ENCODE results near the gene TMEM260.

GRCh38 chr14:56559182-56559581 lies 20.4 kb upstream of the TMEM260 start:
- TF ChIP-seq RAD21 (IDR thresholded peaks at IDR 0.05; ENCODE audit: low read length): no peak
- TF ChIP-seq TAF1 (IDR thresholded peaks at IDR 0.05; ENCODE audit: borderline replicate concordance, low read depth, low read length): no peak
- TF ChIP-seq POLR2AphosphoS5 (IDR thresholded peaks at IDR 0.05; ENCODE audit: low read depth, low read length): no peak
